Type B pancreatic cell (in vitro differentiated cells): Measurements from ENCODE around the gene NDUFA9. TPM values are rescaled to one million over a fixed set of nuclear protein-coding genes. Genes with fewer than 3 reads are reported as not detected.

Experiments used
- DNase-seq: peaks from one replicate; pipeline ENCODE4 v3.0.0; 2021; ENCODE audit warnings: mixed read lengths; ENCODE audit not compliant: unreplicated experiment; ENCODE audit errors: extremely low spot score
- H3K27ac Mint-ChIP-seq: 2 replicates; pipeline ENCODE4 v1.8.0; 2021; ENCODE audit warnings: mild to moderate bottlenecking, mixed read lengths
- H3K27me3 Mint-ChIP-seq: 2 replicates; pipeline ENCODE4 v1.8.0; 2021; ENCODE audit warnings: mixed read lengths
- H3K36me3 Mint-ChIP-seq: 2 replicates; pipeline ENCODE4 v1.8.0; 2021; ENCODE audit warnings: mixed read lengths
- H3K4me1 Mint-ChIP-seq: one replicate; pipeline ENCODE4 v1.8.0; 2021; ENCODE audit warnings: mixed read lengths; ENCODE audit not compliant: unreplicated experiment
- H3K4me3 Mint-ChIP-seq: 2 replicates; pipeline ENCODE4 v1.8.0; 2021; ENCODE audit warnings: mild to moderate bottlenecking, mixed read lengths
- H3K9me3 Mint-ChIP-seq: 2 replicates; pipeline ENCODE4 v1.8.0; 2021; ENCODE audit warnings: mixed read lengths
- total RNA-seq: library from RNA; stranded (reverse); gene quantifications from 2 replicates; pipeline ENCODE4 v1.2.1, GENCODE V29; 2021; ENCODE audit warnings: low replicate concordance
- TF ChIP-seq, protein P1 (sequence below): fragments of 200-600 bp; sonication (generic); conservative IDR thresholded peaks from 2 replicates; pipeline ENCODE4 v1.5.0; 2021; ENCODE audit warnings: antibody characterized with exemption, mild to moderate bottlenecking

NDUFA9 gene
- total RNA-seq, 1 donor from 2014 or later: 90.5 TPM

DNA sequence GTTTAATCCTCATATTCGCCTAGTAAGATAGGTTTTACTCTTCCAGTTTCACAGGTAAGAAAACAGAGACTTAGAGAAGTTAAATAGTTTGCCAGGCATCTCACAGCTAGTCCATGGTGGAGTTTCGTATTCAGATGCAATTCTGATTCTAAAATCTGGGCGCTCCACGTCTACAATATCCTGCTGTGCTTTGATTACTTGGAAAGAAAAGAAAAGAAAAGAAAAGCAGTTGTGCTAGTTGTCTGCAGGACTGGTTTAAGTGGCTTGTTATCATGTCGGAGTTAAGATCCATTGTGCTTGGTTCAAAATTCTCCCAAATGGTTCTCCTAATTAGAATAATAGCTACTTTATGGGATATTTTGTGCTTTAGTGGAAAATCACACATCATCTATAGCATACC is 18.7 kb upstream of the NDUFA9 start:
- TF ChIP-seq, protein P1, sequence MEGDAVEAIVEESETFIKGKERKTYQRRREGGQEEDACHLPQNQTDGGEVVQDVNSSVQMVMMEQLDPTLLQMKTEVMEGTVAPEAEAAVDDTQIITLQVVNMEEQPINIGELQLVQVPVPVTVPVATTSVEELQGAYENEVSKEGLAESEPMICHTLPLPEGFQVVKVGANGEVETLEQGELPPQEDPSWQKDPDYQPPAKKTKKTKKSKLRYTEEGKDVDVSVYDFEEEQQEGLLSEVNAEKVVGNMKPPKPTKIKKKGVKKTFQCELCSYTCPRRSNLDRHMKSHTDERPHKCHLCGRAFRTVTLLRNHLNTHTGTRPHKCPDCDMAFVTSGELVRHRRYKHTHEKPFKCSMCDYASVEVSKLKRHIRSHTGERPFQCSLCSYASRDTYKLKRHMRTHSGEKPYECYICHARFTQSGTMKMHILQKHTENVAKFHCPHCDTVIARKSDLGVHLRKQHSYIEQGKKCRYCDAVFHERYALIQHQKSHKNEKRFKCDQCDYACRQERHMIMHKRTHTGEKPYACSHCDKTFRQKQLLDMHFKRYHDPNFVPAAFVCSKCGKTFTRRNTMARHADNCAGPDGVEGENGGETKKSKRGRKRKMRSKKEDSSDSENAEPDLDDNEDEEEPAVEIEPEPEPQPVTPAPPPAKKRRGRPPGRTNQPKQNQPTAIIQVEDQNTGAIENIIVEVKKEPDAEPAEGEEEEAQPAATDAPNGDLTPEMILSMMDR: no peak
- no peak overlapping the region for H3K27ac Mint-ChIP-seq
- DNase-seq: no peak
- H3K27me3 Mint-ChIP-seq: peaks cover 62% of the 10 kb centered on the region
- peaks cover 10% of the 10 kb centered on the region for H3K36me3 Mint-ChIP-seq
- H3K4me1 Mint-ChIP-seq: no peaks in the 10 kb centered on the region
- H3K4me3 Mint-ChIP-seq: no peak overlapping the region
- no peaks in the 10 kb centered on the region for H3K9me3 Mint-ChIP-seq

DNA sequence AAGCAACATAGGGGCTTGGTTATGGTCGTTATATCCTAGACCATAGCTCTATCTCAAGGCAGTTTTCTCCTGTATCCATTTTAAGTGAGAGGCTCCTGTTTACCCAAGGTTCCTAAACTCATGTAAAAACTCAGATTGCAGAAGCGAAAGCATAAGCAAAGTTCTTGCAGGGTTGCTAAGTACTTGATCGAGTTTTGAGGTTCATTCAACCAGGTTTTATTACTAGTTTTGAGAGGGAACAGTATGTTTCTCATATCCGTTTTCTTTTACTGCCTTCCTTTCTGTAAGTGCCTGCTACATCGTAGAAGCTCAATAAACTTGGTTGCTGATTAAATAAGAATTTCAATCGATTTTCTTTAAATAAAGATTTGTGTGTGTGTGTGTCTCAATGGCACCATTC is 5.2 kb upstream of the NDUFA9 start:
- no peaks in the 10 kb centered on the region for H3K9me3 Mint-ChIP-seq
- H3K36me3 Mint-ChIP-seq: no peaks in the 10 kb centered on the region
- H3K4me3 Mint-ChIP-seq: no peak overlapping the region
- TF ChIP-seq, protein P1: no peak
- H3K27ac Mint-ChIP-seq: no peak overlapping the region
- peaks cover 13% of the 10 kb centered on the region for H3K27me3 Mint-ChIP-seq
- no peaks in the 10 kb centered on the region for H3K4me1 Mint-ChIP-seq
- DNase-seq: no peak

DNA sequence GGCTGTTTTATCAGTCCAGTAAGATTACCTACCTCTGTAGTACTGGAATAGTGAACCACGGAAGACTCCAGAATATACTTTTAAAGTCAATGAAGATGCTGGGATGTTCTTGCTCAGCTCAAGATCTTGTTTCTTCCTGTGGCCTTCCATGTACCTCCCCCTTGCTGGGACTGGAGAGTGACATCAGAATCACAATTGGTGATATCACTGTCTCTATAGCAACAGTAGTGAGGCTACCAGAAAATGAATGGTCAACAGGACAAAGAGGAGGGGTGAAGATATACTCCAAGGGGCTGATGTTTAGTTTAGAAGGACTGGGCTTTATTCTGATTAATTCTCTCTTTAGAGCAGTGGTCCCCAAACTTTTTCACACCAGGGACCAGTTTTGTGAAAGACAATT is 3.9 kb upstream of the NDUFA9 start:
- Mint-ChIP-seq H3K4me1 (no peaks in the 10 kb centered on the region), H3K27me3 (peaks cover 9% of the 10 kb centered on the region), H3K27ac (no peak overlapping the region), H3K4me3 (no peak overlapping the region), H3K36me3 (no peaks in the 10 kb centered on the region), H3K9me3 (no peaks in the 10 kb centered on the region)
- DNase-seq: no peak
- TF ChIP-seq, protein P1: no peak

DNA sequence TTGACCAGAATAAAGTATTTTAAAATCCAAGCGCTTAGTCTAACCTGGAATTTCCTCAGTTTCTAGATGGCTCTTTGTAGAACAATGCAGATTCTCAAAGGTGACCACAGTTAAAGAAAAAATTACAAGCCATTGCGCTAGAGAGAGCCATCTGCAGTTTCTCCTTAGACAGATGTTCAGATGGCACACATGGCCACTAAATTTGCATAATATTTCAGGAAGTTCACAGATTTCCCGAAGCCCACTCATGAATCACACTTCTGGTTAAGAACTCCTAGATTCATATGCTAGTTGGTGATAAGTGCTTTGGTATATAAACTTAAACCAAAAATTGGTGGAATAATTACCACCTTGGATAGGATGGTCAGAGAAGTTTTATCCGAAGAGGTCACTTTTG is 812 bp upstream of the NDUFA9 start:
- H3K27me3 Mint-ChIP-seq: peaks cover 5% of the 10 kb centered on the region
- peaks cover 5% of the 10 kb centered on the region for H3K36me3 Mint-ChIP-seq
- TF ChIP-seq, protein P1: no peak

DNA sequence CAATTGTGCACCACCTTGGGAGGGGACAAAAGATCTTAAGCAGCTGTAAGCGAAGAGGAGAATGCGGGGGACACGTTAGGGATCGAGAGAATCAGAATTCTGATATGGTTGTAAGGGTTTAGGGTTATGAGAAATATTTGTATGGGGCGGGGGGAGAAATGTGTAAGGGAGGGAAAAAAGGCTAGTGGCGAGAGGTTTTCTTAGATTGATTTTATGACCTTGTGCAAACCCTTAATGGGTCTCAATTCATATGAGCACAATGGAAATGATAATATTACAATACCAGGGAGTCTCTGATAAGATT is 396 bp downstream of the NDUFA9 start:
- Mint-ChIP-seq H3K9me3 (no peaks in the 10 kb centered on the region), H3K4me1 (no peaks in the 10 kb centered on the region), H3K4me3 (peak overlapping the region; percentile 98), H3K27ac (peak overlapping the region; percentile 100), H3K36me3 (peaks cover 5% of the 10 kb centered on the region), H3K27me3 (peaks cover 5% of the 10 kb centered on the region)
- no peak for DNase-seq
- TF ChIP-seq, protein P1: no peak

More for the DNA sequence above, 812 bp upstream of the NDUFA9 start:
- H3K4me1 Mint-ChIP-seq: no peaks in the 10 kb centered on the region
- H3K4me3 Mint-ChIP-seq: peak overlapping the region; percentile 98
- peak overlapping the region; percentile 100 for H3K27ac Mint-ChIP-seq
- no peak for DNase-seq
- H3K9me3 Mint-ChIP-seq: no peaks in the 10 kb centered on the region

DNA sequence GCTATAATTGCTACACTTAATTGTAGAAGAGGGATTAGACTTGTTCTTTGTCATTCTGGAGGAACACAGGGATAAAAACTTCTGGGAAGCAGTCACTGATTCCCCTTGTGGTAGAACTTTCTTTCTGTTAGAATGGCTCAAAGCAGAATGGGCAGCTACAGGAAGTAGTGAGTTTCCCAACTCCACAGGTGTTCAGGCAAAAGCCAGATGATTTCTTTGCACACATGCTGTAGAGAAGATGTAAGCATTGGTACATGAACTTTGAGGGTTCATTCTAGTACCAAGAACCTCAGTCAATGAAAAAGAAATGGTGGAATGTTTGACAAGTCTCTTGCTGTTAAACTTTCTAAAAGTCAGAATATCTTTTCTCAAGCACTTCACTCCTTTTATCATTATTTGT is 4.3 kb downstream of the NDUFA9 start:
- Mint-ChIP-seq H3K27ac (no peak overlapping the region), H3K4me3 (no peak overlapping the region), H3K4me1 (no peaks in the 10 kb centered on the region), H3K36me3 (peaks cover 20% of the 10 kb centered on the region), H3K27me3 (no peaks in the 10 kb centered on the region), H3K9me3 (no peaks in the 10 kb centered on the region)
- DNase-seq: no peak
- TF ChIP-seq, protein P1: no peak
